ENCODE data around the gene NDUFAF8.
A peak's percentile ranks its signal among the peaks of the same experiment; 100 is the strongest.
"Not testable (repeated sequence)": the region's sequence is repeated elsewhere in the genome, so short reads cannot be mapped to it uniquely, and the experiment has no call there.

Gene NDUFAF8

GRCh38 chr17:81221842-81222619 is 17.1 kb upstream of the NDUFAF8 start:
- in situ Hi-C loops (cut with HindIII; ENCODE audit: low pct_unique_long_range_greater_than_20kb, low sequenced_read_pairs) = no loop called here
- DNase-seq (ENCODE audit: low read depth in 1 of 2, low spot score in 1 of 2) = no peak
- no peak for TF ChIP-seq JUND (IDR thresholded peaks at IDR 0.05; ENCODE audit: low read depth)

DNA sequence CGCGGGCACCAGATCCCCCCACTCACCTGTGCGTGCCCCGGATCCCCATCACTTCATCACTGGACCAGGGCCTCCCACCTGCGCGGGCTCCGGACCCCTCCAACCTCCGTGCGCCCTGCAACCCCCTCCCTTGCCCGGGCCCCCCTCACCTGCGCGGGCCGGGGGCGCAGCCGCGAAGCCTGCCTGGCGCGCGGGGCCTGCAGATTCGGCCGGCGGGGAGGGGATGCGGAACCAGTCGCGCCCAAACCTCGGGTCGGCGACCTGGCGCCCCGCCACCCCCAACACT is 16.6 kb upstream of the NDUFAF8 start:
- no peak for DNase-seq (ENCODE audit: low read depth in 1 of 2, low spot score in 1 of 2)
- in situ Hi-C loops (cut with HindIII; ENCODE audit: low pct_unique_long_range_greater_than_20kb, low sequenced_read_pairs) = no loop called here
- TF ChIP-seq JUND (IDR thresholded peaks at IDR 0.05; ENCODE audit: low read depth) = no peak

DNA sequence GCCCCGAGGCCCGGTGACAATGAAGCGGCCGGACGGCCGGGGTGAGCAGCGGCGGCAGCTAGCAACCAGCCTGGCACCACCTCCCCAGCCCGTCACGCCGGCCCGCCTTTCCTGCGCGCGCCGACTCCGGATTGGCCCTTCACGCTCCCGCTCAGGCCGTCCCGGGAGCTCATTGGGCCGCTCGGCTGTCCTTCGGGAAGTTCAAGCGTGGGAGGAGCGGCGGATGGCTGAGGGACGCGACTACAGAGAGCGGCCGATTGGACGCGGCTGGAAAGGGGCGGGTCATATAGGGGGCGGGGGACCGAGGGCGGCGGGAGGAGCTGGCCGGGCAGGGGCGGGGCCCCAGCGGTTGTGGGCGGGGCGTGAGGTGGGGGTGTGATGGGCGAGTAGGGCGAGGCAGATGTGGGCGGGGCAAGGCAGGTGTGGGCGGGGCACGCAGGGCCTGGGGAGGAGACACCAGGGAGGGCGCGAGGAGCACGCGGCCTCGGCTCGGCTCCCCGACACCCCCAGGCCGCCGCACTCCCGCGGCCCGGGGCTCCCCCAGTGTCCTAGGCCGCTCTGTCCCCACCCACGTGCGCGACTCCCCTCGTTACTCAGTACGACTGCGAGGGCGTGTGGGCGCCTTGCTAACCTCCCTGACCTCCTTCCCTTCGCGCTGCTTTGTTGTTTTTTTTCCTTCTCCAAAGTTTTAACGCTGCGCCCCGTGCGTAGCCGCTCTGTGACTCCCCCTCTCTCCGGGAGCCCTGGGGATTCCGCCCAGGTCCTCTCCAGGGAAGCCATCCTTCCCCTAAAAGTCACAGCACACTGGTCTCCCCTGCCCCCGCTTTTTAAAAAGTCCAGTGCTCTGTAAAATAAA is 16.0 kb upstream of the NDUFAF8 start, which contains the start of gene CEP131:
TSS of gene CEP131 (minus strand) at position 60 of the 856 bp plus-strand sequence. CDS start 2,909 bp downstream, outside the sequence.
- peak; percentile 100 for DNase-seq (ENCODE audit: low read depth in 1 of 2, low spot score in 1 of 2)
- in situ Hi-C loops (cut with HindIII; ENCODE audit: low pct_unique_long_range_greater_than_20kb, low sequenced_read_pairs) = no loop called here
- no peak for TF ChIP-seq JUND (IDR thresholded peaks at IDR 0.05; ENCODE audit: low read depth)

DNA sequence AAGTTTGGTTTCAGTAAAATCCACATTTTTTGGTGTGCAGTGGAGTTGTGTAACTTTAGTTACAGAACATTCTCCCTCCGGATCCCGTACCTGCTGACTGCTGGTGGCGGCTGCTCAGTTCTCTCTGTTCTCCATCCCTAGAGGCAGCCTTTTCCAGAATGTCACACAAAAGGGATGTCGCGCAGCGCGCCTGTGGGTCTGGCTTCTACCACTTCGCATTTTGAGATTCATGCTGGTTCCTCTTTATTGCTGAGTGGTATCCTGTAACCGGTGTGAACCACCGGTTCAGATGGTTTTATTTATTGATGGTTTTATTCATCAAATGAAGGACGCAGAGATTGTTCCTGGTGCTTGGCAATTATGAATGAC is 15.4 kb upstream of the NDUFAF8 start:
- TF ChIP-seq JUND (IDR thresholded peaks at IDR 0.05; ENCODE audit: low read depth) = no peak
- in situ Hi-C loops (cut with HindIII; ENCODE audit: low pct_unique_long_range_greater_than_20kb, low sequenced_read_pairs) = no loop called here
- DNase-seq (ENCODE audit: low read depth in 1 of 2, low spot score in 1 of 2) = no peak

DNA sequence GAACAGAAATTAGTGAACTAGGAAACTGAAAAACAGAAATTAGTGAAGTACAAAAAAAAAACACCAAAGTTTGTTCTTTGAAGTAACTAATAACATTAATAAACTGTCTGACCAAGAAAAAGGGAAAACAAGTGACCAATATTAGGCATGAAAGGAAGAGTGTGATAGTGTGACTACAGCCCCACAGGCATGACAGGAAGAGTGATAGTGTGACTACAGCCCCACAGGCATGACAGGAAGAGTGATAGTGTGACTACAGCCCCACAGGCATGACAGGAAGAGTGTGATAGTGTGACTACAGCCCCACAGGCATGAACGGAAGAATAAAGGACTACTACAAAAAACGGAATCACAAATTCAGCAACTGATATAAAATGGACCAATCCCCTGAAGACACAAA is 11.5 kb upstream of the NDUFAF8 start:
- DNase-seq (ENCODE audit: low read depth in 1 of 2, low spot score in 1 of 2); in situ Hi-C loops (cut with HindIII; ENCODE audit: low pct_unique_long_range_greater_than_20kb, low sequenced_read_pairs): not testable (repeated sequence)

DNA sequence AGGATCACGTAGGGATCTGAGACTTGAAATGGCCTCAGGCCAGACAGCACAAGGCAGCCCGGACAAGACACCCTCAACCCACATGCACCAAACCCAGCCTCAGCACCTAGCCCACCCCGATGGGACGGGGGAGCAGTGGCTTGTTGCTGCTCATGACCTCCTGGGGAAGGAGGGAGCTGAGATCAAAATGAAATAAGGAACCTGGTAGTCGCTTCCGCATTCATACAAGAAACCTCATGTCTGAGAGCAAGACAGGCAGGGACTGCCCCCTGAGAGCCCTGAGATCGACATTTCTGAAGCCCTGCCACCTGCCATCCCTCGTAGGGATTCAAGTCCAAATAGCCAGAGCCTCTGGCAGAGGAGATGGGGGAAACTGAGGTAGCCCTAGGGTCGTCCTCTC is 10.7 kb upstream of the NDUFAF8 start:
- no peak for TF ChIP-seq JUND (IDR thresholded peaks at IDR 0.05; ENCODE audit: low read depth)
- DNase-seq (ENCODE audit: low read depth in 1 of 2, low spot score in 1 of 2) = no peak
- in situ Hi-C loops (cut with HindIII; ENCODE audit: low pct_unique_long_range_greater_than_20kb, low sequenced_read_pairs) = no loop called here

DNA sequence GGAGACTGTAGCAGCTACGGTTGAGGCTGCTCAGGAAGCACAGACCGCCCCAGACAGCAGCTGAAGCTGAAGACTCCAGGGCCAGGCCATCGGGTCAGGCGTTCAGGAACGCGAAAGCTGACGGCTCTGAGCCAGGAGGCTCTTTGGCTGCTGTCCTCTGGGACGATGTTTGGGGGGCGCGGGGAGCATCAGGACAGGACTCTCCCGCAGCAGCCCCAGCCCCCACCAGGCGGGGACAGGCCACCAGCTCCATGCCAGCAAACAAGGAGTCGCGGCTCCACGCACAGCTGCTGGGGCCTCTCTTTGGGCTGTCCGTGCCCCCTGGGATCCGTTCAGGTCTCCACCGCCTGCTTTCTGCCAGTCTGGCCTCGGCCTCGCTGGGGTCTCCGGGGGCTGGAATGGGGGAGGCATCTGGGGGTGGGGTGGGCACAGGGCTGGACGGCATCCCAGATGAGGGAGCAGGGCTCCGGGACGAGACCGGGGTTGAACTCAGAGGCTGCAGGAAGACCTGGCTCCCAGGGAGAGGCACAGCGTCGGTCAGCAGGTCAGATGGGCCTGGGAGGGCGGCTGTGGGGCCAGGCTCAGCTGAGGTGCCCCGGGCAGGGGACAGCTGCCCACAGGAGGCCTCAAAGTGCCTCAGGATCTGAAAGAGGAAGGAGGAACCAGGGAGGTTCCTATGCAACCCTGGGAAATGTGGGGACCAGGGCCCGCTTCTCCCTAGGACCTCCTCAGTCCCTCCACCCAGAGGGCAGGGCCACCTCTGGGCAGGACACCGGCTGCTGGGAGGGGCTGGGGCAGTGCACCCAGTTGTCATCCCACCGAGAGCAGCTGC is 10.1 kb upstream of the NDUFAF8 start:
- in situ Hi-C loops (cut with HindIII; ENCODE audit: low pct_unique_long_range_greater_than_20kb, low sequenced_read_pairs) = no loop called here
- DNase-seq (ENCODE audit: low read depth in 1 of 2, low spot score in 1 of 2) = no peak
- no peak for TF ChIP-seq JUND (IDR thresholded peaks at IDR 0.05; ENCODE audit: low read depth)

GRCh38 chr17:81229666-81229920 is 9.5 kb upstream of the NDUFAF8 start:
- DNase-seq (ENCODE audit: low read depth in 1 of 2, low spot score in 1 of 2) = no peak
- in situ Hi-C loops (cut with HindIII; ENCODE audit: low pct_unique_long_range_greater_than_20kb, low sequenced_read_pairs) = no loop called here
- TF ChIP-seq JUND (IDR thresholded peaks at IDR 0.05; ENCODE audit: low read depth) = no peak

- TF ChIP-seq JUND (IDR thresholded peaks at IDR 0.05; ENCODE audit: low read depth) = no peak
- in situ Hi-C loops (cut with HindIII; ENCODE audit: low pct_unique_long_range_greater_than_20kb, low sequenced_read_pairs) = no loop called here
Measured at GRCh38 chr17:81230043-81230820, 8.9 kb upstream of the NDUFAF8 start.

DNA sequence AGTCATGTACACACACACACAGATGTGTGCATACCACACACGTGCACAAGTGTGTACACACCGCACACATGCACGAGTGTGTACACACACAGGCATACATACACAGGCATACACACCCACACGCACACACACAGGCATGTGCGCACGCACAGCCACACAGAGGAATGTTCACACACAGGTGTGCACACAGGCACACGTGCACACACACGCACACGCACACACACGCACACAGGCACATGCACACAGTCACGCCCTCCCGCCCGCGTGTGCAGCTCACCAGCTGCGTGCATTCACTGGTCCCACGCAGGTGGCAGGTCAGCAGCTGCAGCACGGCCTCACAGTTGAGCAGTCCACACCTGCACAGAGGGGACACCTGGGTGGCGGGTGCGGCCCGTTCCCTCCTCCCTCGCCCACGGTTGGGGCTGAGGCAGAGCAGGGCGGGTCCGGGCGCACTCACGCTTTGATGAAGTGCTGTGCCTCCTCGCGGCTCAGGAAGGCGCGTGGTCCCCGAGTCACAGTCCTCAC is 7.9 kb upstream of the NDUFAF8 start:
- DNase-seq (ENCODE audit: low read depth in 1 of 2, low spot score in 1 of 2) = no peak
- in situ Hi-C loops (cut with HindIII; ENCODE audit: low pct_unique_long_range_greater_than_20kb, low sequenced_read_pairs) = no loop called here
- no peak for TF ChIP-seq JUND (IDR thresholded peaks at IDR 0.05; ENCODE audit: low read depth)

More at GRCh38 chr17:81230043-81230820, 8.9 kb upstream of the NDUFAF8 start:
- peak; percentile 57 to 68 for DNase-seq (ENCODE audit: low read depth in 1 of 2, low spot score in 1 of 2)

- in situ Hi-C loops (cut with HindIII; ENCODE audit: low pct_unique_long_range_greater_than_20kb, low sequenced_read_pairs) = no loop called here
- DNase-seq (ENCODE audit: low read depth in 1 of 2, low spot score in 1 of 2) = no peak
- TF ChIP-seq JUND (IDR thresholded peaks at IDR 0.05; ENCODE audit: low read depth) = no peak
Measured at GRCh38 chr17:81231766-81232581, 7.1 kb upstream of the NDUFAF8 start.
